Transverse colon (tissue), 4 donors: Measurements from ENCODE around the gene CFAP221. TPM values are rescaled to one million over a fixed set of nuclear protein-coding genes. Genes with fewer than 3 reads are reported as not detected.

ENCODE experiments used
- DNase-seq: peaks from one replicate; pipeline ENCODE4 v3.0.0-alpha.2; 2019
- H3K27ac ChIP-seq, 4 donors: fragments of 200-600 bp; sonication (generic); 2 replicates each; pipeline ENCODE4 v1.5.1; 2016 to 2018; ENCODE audit warnings: inconsistent platforms in 4 of 4
- H3K27me3 ChIP-seq: fragments of 200-600 bp; sonication (generic); 2 replicates; pipeline ENCODE4 v1.5.1; 2017; ENCODE audit warnings: inconsistent platforms
- H3K36me3 ChIP-seq, 4 donors: fragments of 200-600 bp; sonication (generic); 2 replicates each; pipeline ENCODE4 v1.5.1; 2017 to 2019; ENCODE audit warnings: inconsistent platforms in 4 of 4
- H3K4me1 ChIP-seq, 4 donors: fragments of 200-600 bp; sonication (generic); 2 replicates each; pipeline ENCODE4 v1.5.1; 2017 to 2020; ENCODE audit warnings: inconsistent platforms in 4 of 4
- H3K4me3 ChIP-seq, 4 donors: fragments of 200-600 bp; sonication (generic); 1 replicate in 1 of 4; 2 replicates in 3 of 4; pipeline versions ENCODE4 v1.5.1 to v1.6.1; 2017 to 2019; ENCODE audit warnings: inconsistent platforms in 4 of 4
- H3K9me3 ChIP-seq, 2 donors: fragments of 200-600 bp; sonication (generic); 2 replicates each; pipeline ENCODE4 v1.5.1; 2017 to 2019; ENCODE audit warnings: inconsistent platforms in 2 of 2
- CTCF ChIP-seq, 5 experiments: fragments of 200-600 bp in 3 of 5; fragments of 450-650 bp in 2 of 5; sonication (generic) in 3 of 5; IDR thresholded peaks; 1 replicate in 2 of 5; 2 replicates in 3 of 5; pipeline ENCODE4 v1.5.1; 2016 to 2017; ENCODE audit warnings: antibody characterized with exemption in 5 of 5, inconsistent platforms in 3 of 5, mild to moderate bottlenecking in 2 of 5, moderate library complexity in 1 of 5
- EP300 ChIP-seq: sonication (generic); formaldehyde crosslinking; IDR thresholded peaks from one replicate; pipeline ENCODE4 v1.6.1; 2017; ENCODE audit warnings: antibody characterized with exemption, low read depth
- POLR2A ChIP-seq: fragments of 450-650 bp; IDR thresholded peaks from one replicate; pipeline ENCODE4 v1.6.1; 2016; ENCODE audit warnings: antibody characterized with exemption, mild to moderate bottlenecking, moderate library complexity
- POLR2AphosphoS5 ChIP-seq, 3 donors: sonication (generic); formaldehyde crosslinking; IDR thresholded peaks; one replicate each; pipeline ENCODE4 v1.6.1; 2016; ENCODE audit warnings: antibody characterized with exemption in 3 of 3
- WGBS, 2 donors: methylation state at CpG; one replicate each; pipeline ENCODE4 v1.1.5; 2018; ENCODE audit warnings: low coverage in 1 of 2; 5-methylcytosine and 5-hydroxymethylcytosine counted together
- in situ Hi-C, 4 donors: fragments of 200-750 bp; cut with MboI; loops; one replicate each; pipeline versions ENCODE4 v1.15.0 to v1.15.1; 2017; ENCODE audit warnings: low sequenced_read_pairs in 3 of 4, low pct_ligation_motif_present in 1 of 4, low pct_unique_long_range_greater_than_20kb in 1 of 4
- intact Hi-C: fragments of 100-400 bp; cut with DNase I; formaldehyde crosslinking; loops from one replicate; pipeline ENCODE4 v1.15.1; 2023; ENCODE audit warnings: low total_unique reads
- total RNA-seq, 4 donors: library from RNA; depleted of rRNA; stranded (reverse); fragments of >200 nt; gene quantifications; one replicate each; pipeline ENCODE4 v1.1.0, GENCODE V29; 2016

CFAP221 gene
- total RNA-seq, 4 donors from 2014 or later: not detected

DNA sequence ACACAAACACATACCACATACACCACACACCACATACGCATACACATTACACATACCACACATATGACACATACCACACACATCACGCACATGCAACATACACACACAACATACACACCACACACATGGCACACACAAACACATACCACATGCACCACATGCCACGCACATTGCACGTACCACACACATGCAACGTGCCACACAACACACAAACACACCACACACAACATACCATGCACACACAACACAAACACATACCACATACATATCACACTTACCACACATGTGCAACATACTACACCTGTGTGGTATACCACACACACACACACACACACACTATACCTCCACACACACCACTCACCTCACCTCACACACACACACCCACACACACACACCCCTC is 149.7 kb downstream of the CFAP221 start:
- peaks cover 0 to 16% (median 7%) of the 10 kb centered on the region in 4 donors for H3K4me1 ChIP-seq
- H3K27me3 ChIP-seq: no peaks in the 10 kb centered on the region
- no peak for DNase-seq
- peaks cover 0 to 2% (median 0%) of the 10 kb centered on the region in 4 donors for H3K36me3 ChIP-seq
- in situ Hi-C loops: no loop called here
- WGBS, 2 donors: 89 to 94% methylated on average over 5 of the region's 5 CpGs
- intact Hi-C loops: no loop called here
- no peaks in the 10 kb centered on the region for H3K9me3 ChIP-seq
- H3K27ac ChIP-seq: no peak overlapping the region
- no peak for TF ChIP-seq CTCF (IDR thresholded peaks at IDR 0.05)
- no peak for TF ChIP-seq EP300
- no peak for TF ChIP-seq POLR2AphosphoS5 (IDR thresholded peaks at IDR 0.05)
- TF ChIP-seq POLR2A: peak; percentile 10
- no peak overlapping the region for H3K4me3 ChIP-seq

DNA sequence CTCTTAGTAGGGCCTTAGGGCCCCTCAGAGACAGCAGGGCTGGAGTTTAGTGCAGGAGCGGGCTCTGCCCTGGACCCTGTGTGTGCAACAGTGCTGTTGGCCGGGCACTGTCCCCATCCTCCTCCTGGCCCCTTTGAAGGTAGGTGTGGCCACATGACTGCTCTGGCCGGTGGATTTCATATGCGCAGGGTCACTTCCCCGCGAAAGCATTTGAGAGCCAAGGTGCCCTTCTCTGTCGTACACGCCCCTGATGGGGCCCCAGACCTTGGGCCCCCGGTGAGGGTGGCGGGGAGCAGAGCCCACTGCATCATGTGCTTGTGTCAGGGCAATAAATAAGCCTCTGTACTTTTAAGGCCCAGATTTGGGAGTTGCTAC is 150.2 kb downstream of the CFAP221 start:
- no peak for DNase-seq
- H3K27me3 ChIP-seq: no peaks in the 10 kb centered on the region
- peaks cover 0 to 16% (median 7%) of the 10 kb centered on the region in 4 donors for H3K4me1 ChIP-seq
- TF ChIP-seq CTCF (IDR thresholded peaks at IDR 0.05) (no peak), EP300 (no peak), POLR2A (no peak), POLR2AphosphoS5 (IDR thresholded peaks at IDR 0.05) (no peak)
- no peak overlapping the region for H3K4me3 ChIP-seq
- WGBS, 2 donors: 56% methylated on average over 10 of the region's 10 CpGs; no CpG with 5 or more reads in 1 of the 2 donors
- no peak overlapping the region for H3K27ac ChIP-seq
- no peaks in the 10 kb centered on the region for H3K9me3 ChIP-seq
- in situ Hi-C loops: no loop called here
- no peaks in the 10 kb centered on the region for H3K36me3 ChIP-seq
- intact Hi-C loops: no loop called here

- 20 to 25% methylated on average over 1 to 10 of the region's 10 CpGs for WGBS, 2 donors
- no peak for TF ChIP-seq CTCF (IDR thresholded peaks at IDR 0.05)
- TF ChIP-seq EP300: no peak
- TF ChIP-seq POLR2A: no peak
- no peak for TF ChIP-seq POLR2AphosphoS5 (IDR thresholded peaks at IDR 0.05)
- Histone ChIP-seq H3K9me3 (no peaks in the 10 kb centered on the region), H3K27ac (no peak overlapping the region), H3K4me3 (no peak overlapping the region), H3K4me1 (peaks cover 0 to 16% (median 7%) of the 10 kb centered on the region in 4 donors), H3K36me3 (no peaks in the 10 kb centered on the region), H3K27me3 (no peaks in the 10 kb centered on the region)
- intact Hi-C loops (no loop called here), in situ Hi-C loops (no loop called here)
- no peak for DNase-seq
These were observed 150.7 kb downstream of the CFAP221 start for GRCh38 chr2:119694845-119695521.

DNA sequence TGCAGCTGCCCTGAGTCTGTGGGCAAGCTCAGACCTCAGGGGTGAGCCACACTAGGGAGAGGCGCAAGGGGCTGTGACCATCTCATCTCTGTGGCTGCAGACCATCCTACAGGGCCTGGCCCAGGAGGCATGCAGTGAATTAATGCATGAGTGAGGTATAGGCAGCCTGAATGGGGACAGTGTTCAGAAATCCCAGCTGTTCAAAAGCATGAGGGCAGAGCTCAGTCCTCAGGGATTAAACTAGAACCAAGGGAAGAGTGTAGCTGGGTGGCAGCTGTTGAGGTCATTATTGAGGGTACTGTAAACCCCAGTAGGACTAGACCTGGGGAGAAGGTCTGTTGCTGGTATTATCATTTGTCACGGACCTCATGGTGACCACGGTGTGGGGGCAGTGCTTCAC is 151.8 kb downstream of the CFAP221 start:
- no peak for TF ChIP-seq POLR2A
- no peak for TF ChIP-seq POLR2AphosphoS5 (IDR thresholded peaks at IDR 0.05)
- TF ChIP-seq EP300: no peak
- no peak for TF ChIP-seq CTCF (IDR thresholded peaks at IDR 0.05)
- H3K27ac ChIP-seq: no peak overlapping the region
- no peaks in the 10 kb centered on the region for H3K27me3 ChIP-seq
- peaks cover 0 to 16% (median 7%) of the 10 kb centered on the region in 4 donors for H3K4me1 ChIP-seq
- in situ Hi-C loops (no loop called here), intact Hi-C loops (no loop called here)
- DNase-seq: no peak
- no peaks in the 10 kb centered on the region for H3K9me3 ChIP-seq
- WGBS, 2 donors: 91% methylated on average over 3 of the region's 3 CpGs; no CpG with 5 or more reads in 1 of the 2 donors
- H3K4me3 ChIP-seq: no peak overlapping the region
- no peaks in the 10 kb centered on the region for H3K36me3 ChIP-seq
